NOMO-1 (cell line): ENCODE results near the gene HMCES.

Source experiments
- DNase-seq, 2 experiments: peaks; one replicate each; lab custom pipeline; 2025; ENCODE audit not compliant: unreplicated experiment in 2 of 2; lab: John Stamatoyannopoulos, UW

HMCES gene

DNA sequence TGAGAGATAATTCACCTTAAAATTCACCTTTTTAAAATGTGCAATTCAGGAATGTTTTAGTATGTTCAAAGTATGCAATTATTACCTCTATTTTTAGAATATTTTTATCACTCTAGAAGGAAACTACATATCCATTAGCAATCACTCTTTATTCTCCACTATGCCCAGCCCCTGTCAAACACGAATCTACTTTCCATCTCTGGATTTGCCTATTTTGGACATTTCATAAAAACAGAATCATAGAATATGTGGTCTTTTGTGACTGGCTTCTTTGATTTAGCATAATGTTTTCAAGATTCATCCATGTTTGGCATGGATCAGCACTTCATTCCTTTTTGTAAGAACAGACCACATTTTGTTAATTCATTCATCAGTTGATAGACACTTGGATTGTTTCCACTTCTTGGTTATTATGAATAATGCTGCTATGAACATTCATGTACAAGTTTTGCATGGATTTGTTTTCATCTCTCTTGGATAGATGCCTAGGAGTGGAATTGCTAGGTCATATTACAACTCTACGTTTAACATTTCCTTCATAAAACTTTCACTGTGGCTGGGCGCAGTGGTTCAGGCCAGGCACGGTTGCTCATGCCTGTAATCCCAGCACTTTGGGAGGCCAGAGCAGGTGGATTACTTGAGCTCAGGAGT lies 12.7 kb downstream of the HMCES start:
- no peak for DNase-seq

DNA sequence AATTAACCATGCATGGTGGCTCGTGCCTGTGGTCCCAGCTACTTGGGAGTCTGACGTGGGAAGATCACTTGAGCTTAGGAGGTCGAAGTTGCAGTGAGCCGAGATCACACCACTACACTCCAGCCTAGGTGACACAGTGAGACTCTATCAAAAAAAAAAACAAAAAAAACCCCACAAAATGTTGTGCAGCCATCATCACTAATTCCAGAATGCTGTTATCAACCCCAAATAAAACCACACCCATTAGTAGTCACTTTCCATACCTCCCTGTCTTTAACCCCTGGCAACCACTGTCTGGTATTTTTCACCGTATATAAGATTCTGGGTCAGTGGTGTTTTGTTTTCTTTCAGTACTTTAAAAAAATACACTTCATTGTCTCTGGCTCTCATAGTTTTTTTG lies 16.6 kb downstream of the HMCES start:
- no peak for DNase-seq

DNA sequence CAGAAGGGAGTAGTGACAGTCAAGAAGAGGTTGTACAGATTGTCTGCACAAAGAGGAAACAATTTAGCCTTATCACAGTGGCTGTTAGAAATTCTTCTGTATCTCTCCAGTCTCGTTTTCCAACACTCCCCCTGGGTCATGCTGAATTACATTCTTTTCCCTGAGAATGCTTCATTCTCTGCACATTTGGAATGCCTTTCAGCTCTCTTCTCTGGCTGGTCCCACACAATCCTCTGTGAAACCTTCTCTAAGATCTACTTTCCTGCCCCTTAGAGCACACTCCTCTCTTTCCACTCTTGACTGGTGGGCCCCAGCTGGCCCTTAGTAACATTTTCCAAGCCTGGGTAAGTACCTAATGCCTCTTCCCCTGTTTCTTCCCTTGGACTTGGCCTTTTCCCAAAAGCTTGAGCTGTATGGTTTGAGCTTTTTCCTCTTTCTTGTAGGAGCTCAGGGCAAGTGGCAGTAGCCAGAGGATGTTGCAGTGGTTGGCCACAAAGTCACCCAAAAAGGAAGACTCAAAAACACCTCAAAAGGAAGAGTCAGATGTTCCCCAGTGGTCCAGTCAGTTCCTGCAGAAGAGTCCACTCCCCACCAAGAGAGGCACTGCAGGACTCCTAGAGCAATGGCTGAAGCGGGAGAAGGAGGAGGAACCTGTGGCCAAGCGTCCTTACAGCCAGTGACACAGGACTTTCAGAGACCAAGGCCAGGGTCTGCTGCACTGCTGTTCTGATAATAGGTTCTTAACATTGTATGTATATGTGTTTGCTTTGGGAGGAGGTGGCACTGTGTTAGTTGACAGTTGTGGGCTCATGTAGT lies 25.7 kb downstream of the HMCES start:
- peak in 1 of 2 experiments; percentile 15 for DNase-seq

DNA sequence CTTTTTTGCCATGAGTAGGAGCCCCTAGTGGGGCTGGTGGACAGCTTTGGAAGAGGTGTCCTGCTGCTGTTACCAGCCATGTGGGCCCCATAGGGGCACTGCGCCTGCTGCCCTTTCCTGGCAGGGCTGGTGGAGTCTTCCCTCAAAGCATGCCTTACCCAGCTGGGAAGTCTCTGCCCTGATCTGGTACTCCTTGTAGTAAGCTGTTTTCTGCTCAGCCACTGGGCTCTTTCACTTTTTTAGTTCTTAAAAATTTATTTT lies 26.2 kb downstream of the HMCES start:
- no peak for DNase-seq

DNA sequence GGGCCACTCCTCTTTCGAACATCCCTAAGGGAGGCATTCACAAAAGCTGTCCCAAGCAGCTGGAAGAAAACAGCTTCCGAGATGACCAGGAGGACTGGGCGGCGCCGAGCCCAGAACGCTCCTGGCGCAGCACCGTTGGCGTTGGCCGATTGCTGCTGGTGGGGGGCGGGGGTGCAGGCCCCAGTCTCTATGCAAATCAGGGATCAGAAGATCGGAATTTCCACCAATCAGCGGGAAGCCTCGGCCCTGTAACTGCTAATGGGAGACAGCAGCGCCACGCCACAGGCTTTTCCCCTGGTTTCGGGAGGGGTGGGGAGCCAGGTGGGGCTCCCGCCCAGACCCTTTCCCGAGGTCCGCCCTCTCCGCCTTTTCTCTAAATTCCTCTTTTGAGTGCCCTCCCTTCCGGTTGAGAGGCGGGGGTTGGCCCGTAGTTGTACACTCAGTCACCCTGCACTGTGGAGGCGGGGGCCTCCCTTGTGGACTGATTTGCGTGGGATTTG lies 27.0 kb downstream of the HMCES start:
- peak; percentile 95 to 97 for DNase-seq

DNA sequence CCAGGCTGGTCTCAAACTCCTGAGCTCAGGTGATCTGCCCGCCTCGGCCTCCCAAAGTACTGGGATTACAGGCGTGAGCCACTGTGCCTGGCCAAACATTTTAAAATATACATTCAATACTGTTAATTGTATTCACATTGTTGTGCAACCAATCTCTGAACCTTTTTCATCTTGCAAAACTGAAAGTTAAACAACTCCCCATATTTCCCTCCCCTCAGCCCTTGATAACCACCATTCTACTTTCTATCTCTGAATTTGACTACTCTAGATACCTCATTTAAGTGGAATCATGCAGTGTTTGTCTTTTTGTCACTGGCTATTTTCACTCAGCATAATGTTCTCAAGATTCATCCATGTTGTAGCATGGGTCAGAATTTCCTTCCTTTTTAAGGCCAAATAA lies 30.0 kb downstream of the HMCES start:
- no peak for DNase-seq

DNA sequence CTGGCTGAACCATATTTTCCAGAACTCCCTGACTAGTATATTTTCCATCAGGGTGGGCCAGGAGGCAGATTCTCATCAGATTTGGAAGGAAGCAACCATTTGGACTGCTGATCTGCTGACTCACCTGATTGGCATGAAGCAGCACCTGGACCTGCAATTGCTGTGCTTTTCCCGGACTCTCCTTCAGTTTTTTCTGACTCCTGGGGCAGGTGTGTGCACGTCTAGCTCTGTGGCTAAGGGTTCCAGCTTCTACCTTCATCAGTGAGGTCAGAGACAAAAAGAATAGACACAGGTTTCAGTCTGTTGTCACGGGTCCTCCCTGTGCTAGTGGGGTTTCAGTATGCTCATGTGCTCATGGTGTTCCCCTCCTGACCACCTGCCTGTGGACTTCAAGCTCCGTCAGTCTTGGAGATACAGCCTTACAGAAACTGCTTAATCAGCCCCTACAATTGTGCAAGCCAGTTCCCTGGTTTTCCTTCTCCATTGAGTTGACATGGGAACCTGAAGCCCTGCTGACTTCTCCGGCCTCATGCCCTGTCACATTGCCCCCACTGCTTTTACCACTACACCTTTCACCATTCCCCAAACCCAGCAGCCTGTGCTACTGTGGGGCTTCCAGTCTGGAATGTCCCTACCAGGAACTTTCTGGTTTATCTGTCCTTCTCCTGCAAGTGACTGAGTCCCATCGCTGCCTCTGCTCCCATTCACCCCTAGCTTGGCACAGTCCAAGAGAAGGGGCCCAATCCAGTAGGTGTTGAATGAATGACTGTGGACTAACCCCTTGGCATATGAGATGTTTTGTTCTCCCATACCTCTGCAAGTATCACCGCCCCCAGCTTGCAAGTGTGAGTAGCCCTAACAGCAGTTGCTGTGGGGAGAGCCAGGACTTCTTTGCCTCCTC lies 31.7 kb downstream of the HMCES start:
- no peak for DNase-seq

DNA sequence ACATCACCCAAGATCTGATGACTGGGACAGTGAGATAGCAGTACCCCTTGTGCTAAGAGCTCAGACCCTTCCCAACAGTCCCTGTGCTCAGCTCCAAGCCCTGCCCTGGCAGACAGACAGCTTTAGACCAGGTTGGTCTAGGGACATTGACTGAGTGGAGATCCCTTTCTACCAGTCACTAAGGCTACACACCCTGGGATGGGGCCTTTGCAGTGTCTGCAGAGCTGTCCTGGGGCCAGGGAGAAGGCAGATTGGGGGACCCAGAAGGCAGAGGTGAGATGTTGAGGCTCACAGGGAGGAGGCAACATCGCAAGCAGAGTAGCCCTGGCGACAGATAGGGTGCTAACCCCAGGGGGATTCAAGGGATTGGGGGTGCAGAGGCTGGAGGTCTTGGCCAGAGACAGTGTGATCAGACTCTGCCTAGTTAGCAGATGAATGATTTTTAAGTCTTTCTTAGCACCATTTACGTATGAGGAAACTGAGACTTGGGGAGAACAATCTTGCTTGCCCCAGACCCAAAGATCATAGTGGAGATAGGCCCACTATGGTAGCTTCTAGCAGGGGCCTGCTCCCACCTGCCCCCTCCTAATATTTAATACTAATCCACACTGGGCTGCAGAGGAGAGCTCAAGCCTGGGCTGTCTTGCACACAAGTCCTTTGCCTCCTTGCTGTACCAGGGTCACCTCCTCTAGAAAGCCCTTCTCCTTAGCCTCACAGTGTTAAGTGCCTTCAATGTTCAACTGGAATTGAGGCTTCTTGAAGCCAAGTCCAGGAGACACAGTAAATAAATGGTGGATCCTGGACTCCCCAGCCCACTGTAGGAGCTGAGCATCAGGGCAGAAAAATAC lies 32.6 kb downstream of the HMCES start:
- DNase-seq: no peak

DNA sequence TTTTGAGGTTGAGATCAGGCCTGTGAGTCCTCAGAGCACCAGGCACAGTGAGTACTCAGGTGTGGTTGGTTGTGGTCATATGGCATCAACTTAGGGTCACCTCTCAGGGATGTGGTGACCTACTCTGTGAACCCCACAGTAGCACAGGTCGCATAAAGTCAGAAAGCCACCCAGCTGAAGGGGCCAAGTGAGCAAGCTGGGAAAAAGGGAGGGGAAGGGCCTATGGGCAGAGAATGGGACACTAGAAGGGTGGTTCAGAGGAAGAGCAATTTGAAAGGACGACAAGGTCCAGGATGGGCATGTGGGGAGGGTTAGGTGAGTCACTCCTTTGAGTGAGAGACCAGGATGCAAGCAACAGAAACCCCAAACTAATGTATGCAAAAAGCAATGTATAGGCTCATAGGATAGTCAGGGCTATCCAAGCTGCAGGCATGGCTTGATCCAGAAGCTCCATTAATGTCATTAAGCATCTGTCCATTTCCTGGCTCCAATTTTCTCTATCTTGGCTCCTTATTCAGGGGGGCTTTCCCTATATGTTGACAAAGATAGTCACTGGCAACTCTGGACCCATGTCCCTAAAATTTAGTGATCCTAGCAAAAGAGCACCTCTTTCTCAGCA lies 33.5 kb downstream of the HMCES start:
- no peak for DNase-seq

DNA sequence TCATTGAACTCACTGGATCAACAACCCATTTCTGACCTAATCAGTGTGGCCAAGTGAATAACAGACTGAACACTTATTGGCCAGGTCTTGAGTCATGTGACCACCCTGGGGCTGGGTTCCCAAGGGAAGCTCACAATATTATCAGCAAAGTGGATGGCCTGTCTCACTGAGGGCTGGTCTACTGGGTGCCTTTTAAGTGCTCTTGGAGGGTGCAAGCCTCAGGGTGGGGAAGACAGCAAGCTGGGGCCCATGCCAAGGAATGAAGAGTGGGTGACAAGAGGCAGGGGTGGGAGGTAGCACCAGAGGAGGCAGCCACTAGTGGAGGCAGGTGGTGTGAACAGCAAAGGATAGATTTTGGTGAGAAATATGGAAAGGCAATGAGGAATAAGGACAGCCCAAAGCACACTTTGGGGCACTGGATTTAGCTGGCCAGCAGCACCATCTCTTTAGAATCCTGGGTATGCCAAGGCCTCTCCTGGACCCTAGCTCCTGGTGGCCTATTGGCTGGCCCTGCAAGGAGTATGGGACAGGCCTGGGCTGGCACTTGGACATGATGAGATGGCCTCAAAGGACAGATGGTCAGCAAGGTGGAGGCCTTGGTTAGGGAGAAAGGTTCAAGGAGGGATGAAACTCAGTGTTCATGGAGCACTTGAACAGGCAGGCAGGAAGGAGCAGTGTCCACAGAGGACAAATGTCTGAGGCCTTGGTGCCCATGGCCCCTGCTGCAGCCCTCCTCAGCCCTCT lies 34.2 kb downstream of the HMCES start:
- no peak for DNase-seq

DNA sequence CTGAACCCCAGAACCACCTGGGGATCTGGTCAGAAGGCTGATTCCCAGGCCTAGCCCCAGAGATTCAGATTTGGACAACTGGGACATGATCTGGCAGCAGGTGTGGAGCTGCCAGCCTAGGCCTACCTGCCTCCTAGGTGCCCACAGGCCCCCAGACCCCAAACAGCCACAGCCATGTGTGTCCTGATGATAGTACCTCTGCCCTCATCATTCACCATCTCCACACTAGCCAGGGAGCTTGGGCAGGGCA lies 34.7 kb downstream of the HMCES start:
- DNase-seq: no peak

DNA sequence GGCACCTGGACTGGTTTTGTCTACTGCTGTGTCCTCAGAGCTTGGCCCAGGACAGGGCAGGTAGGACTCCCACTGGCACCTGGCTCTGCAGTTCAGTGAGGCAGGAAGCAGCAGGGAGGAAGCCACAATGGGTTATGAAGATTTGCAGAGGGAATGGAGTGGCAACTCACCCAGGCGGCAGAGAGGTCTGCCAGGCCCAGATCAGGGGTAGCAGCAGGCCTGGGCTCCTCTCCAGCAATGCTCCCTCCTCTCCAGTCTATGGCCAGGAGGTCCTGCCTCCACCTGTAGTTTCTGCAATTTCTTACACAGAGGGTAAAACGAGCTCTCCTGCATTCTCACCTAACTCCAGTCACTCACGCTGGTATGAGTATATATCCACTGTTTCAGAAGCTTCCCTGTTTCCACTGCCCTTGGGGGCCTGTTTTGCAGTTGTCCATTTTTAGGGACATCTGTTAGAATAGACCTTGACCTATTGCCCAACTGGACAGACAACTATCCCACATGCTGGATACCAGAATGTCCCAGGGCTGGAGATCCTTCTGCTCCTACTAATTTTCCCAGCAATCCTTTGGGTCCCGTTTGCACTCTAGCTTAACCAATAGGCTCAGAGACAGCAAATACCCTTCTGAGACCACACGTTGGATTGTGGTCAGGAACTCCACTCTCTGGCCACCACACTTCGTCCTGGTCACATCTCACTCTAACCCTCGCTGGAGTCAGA lies 35.2 kb downstream of the HMCES start:
- DNase-seq: no peak

DNA sequence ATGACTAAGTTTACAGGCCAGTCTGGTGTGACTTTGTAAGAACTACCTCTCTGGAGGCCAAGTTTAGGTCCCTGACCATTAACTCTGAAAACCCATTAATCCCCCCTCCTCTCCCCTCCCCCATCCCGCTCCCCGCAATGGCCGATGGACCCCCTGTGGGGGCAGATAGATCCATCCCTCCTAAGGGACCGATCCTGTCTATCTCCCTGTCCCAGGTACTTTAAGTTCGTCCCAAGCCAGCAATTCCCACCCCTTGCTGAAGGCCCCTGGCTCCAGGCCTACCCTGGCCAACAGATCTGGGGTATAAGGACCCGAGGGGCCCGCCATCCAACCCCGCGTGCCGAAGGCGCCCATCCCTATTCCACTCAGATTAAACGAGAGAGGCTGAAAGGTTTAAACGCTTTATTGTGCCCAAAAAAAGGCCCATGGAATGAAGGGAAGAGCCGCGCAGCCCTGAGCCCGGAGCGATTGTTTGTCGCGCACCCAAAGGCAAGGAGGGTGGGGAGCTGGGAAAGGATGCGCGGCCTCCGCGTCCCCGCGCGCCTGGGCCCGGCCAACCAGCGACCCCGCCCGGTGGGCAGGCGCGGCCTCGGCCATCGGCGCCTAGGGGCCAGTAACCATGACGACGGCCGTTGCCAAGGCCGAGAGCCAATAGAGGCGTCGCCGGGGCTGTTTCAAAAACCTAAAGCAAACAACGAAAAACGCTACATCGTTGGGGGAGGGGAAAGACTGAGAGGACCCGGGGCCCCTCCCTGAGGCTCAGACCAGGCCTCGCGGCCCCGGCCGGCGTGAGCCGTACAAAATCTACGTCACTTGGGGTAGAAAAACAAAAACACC lies 35.9 kb downstream of the HMCES start:
- DNase-seq: peak; percentile 96 to 97

DNA sequence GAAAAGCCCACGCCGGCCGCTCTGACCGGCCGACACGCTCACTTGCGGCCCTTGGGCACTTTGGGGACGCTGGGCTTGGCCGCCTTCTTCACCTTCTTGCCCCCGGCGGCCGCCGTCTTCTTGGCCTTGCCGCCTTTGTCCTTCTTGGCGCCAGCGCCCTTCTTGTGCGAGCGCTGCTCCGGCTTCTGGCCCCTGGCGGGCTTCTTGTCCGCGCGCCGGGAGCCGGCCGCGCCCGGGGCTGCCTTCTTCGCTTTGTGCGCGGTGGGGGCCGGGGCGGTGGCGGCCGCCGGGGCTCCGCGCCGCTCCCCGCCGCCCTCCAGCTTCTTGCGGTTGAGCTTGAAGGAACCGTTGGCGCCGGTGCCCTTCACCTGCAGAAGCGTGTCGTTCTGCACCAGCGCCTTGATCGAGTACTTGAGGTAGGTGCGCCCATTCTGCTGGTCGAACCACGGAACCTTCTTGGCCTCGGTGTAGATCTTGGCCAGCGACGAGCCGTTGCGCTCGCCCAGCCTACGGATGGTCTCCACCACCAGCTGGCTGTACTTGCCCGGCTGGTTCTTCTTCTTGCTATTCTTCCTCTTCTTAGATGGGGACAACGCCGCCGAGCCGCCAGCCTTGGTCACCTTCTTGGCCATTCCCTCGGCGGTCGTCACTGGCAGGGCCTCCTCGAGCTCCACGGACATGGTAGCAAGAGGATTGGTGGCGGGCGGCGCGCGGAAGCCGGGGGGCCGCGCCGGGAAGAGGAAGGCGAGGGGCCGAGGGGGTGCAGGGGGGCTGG lies 36.7 kb downstream of the HMCES start:
- peak; percentile 53 to 54 for DNase-seq

DNA sequence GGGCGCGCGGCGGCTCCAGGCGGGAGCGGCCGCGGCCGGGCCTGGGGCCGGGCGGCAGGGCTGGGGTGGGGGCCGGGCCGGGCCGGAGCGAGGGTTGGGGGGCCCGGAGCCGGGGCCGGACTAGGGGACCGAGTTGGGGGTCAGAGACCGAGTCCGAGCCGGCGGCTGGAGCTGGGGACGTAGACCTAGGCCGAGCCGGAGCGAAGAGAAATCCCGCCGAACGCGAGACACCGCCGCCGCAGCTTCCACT lies 37.3 kb downstream of the HMCES start:
- DNase-seq: no peak

DNA sequence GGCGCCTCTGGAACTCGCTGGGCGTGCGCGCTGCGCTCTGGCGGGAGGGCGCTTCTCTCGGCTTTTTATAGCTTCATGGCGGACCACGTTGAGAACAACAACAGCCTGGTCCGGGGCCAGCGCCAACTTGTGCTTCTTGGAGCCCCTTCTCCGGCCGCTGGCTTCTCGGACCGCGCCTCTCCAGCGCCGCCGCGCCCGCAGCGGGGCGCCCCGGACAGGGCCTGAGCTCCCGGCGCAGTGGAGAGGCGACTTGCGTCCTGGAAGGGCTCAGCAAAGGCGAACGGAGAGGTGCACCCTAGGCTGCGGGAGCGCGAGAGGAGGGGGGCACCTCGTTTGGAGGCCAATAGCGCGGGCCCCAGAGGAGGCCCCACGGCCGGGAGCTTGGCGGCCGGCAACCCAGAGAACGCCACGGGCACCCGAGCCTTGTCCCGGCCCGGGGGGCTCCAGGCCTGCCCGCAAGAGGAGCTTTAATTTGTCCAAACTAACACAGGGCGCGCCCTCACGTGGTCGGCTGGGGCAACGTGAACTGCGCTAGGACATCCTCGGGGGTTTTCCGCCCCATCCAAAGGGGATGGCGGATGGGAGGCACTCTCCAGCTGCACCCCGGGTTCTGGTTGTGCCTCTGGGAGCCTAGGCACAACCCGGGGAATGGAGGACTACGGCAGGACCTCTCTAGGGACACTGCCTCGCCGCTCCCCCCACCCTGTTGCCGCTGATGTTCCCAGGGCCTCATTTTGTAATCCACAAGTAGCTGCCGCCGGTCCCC lies 37.8 kb downstream of the HMCES start:
- DNase-seq: peak; percentile 72 to 83
